IPS DF 19.7 (cell line): Measurements from ENCODE around the gene TSSK3.
"Not testable (repeated sequence)": the region's sequence is repeated elsewhere in the genome, so short reads cannot be mapped to it uniquely, and the experiment has no call there.

Experiments
- DNase-seq: peaks from one replicate; pipeline ENCODE4 v3.0.0-alpha.2; 2013; ENCODE audit warnings: low read depth, low spot score

TSSK3 gene

GRCh38 chr1:32363713-32364112, 1.4 kb downstream of the TSSK3 start:
- no peak for DNase-seq

GRCh38 chr1:32364836-32365235, 2.5 kb downstream of the TSSK3 start:
- DNase-seq: no peak

GRCh38 chr1:32365445-32365844, 3.1 kb downstream of the TSSK3 start:
- DNase-seq: no peak

GRCh38 chr1:32367912-32368635, 5.7 kb downstream of the TSSK3 start:
- DNase-seq: no peak

GRCh38 chr1:32372149-32372756, 9.9 kb downstream of the TSSK3 start:
- DNase-seq: no peak

- DNase-seq: no peak
Observed at GRCh38 chr1:32373996-32374592, 11.8 kb downstream of the TSSK3 start.

- DNase-seq: no peak
Observed at GRCh38 chr1:32376199-32376598, 13.9 kb downstream of the TSSK3 start.

- DNase-seq: no peak
Observed at GRCh38 chr1:32377541-32378220, 15.3 kb downstream of the TSSK3 start.

- DNase-seq: no peak
Observed at GRCh38 chr1:32380057-32380456, 17.7 kb downstream of the TSSK3 start.

GRCh38 chr1:32386676-32387392, 24.5 kb downstream of the TSSK3 start:
- no peak for DNase-seq

GRCh38 chr1:32388641-32389040, 26.3 kb downstream of the TSSK3 start:
- DNase-seq: no peak

GRCh38 chr1:32390904-32391870, 28.8 kb downstream of the TSSK3 start:
- DNase-seq: no peak

GRCh38 chr1:32392325-32392724, 30.0 kb downstream of the TSSK3 start:
- no peak for DNase-seq

- no peak for DNase-seq
Observed at GRCh38 chr1:32393136-32393535, 30.8 kb downstream of the TSSK3 start.

GRCh38 chr1:32393832-32394140, 31.4 kb downstream of the TSSK3 start:
- DNase-seq: no peak

GRCh38 chr1:32394141-32394889, 32.0 kb downstream of the TSSK3 start, which contains the start of gene BSDC1:
Gene BSDC1 (minus strand): TSS chr1:32394441. CDS start chr1:32394414, 27 bp downstream.
- DNase-seq: peak; percentile 99

GRCh38 chr1:32394890-32395432, 32.6 kb downstream of the TSSK3 start:
- DNase-seq: no peak

- DNase-seq: not testable (repeated sequence)
Observed at GRCh38 chr1:32396524-32396923, 34.2 kb downstream of the TSSK3 start.

GRCh38 chr1:32398401-32398800, 36.1 kb downstream of the TSSK3 start:
- DNase-seq: no peak

- no peak for DNase-seq
Observed at GRCh38 chr1:32399843-32400242, 37.5 kb downstream of the TSSK3 start.
